ENCODE measurements around the gene ATP5F1E.

GRCh38 chr20:59024111-59024530 is 8.0 kb downstream of the ATP5F1E start:
- TF ChIP-seq TAF1 (conservative IDR thresholded peaks at IDR 0.05) (no peak), GABPA (IDR thresholded peaks at IDR 0.05 in 1 of 2, conservative IDR thresholded peaks at IDR 0.05 in 1 of 2) (no peak), RAD21 (IDR thresholded peaks at IDR 0.05) (no peak), EGR1 (IDR thresholded peaks at IDR 0.05; ENCODE audit: low read depth in 2 of 2) (no peak), SP1 (IDR thresholded peaks at IDR 0.05) (no peak), JUND (IDR thresholded peaks at IDR 0.05) (no peak), YY1 (IDR thresholded peaks at IDR 0.05) (no peak), RXRA (IDR thresholded peaks at IDR 0.05) (no peak)
- TF ChIP-seq, protein P1, sequence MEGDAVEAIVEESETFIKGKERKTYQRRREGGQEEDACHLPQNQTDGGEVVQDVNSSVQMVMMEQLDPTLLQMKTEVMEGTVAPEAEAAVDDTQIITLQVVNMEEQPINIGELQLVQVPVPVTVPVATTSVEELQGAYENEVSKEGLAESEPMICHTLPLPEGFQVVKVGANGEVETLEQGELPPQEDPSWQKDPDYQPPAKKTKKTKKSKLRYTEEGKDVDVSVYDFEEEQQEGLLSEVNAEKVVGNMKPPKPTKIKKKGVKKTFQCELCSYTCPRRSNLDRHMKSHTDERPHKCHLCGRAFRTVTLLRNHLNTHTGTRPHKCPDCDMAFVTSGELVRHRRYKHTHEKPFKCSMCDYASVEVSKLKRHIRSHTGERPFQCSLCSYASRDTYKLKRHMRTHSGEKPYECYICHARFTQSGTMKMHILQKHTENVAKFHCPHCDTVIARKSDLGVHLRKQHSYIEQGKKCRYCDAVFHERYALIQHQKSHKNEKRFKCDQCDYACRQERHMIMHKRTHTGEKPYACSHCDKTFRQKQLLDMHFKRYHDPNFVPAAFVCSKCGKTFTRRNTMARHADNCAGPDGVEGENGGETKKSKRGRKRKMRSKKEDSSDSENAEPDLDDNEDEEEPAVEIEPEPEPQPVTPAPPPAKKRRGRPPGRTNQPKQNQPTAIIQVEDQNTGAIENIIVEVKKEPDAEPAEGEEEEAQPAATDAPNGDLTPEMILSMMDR (IDR thresholded peaks at IDR 0.05; ENCODE audit: low read depth, low read length, missing input control): no peak
- TF ChIP-seq, protein P2, sequence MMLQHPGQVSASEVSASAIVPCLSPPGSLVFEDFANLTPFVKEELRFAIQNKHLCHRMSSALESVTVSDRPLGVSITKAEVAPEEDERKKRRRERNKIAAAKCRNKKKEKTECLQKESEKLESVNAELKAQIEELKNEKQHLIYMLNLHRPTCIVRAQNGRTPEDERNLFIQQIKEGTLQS (IDR thresholded peaks at IDR 0.05): no peak
- TF ChIP-seq, protein P3, sequence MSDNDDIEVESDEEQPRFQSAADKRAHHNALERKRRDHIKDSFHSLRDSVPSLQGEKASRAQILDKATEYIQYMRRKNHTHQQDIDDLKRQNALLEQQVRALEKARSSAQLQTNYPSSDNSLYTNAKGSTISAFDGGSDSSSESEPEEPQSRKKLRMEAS (IDR thresholded peaks at IDR 0.05): no peak
- TF ChIP-seq, protein P4, sequence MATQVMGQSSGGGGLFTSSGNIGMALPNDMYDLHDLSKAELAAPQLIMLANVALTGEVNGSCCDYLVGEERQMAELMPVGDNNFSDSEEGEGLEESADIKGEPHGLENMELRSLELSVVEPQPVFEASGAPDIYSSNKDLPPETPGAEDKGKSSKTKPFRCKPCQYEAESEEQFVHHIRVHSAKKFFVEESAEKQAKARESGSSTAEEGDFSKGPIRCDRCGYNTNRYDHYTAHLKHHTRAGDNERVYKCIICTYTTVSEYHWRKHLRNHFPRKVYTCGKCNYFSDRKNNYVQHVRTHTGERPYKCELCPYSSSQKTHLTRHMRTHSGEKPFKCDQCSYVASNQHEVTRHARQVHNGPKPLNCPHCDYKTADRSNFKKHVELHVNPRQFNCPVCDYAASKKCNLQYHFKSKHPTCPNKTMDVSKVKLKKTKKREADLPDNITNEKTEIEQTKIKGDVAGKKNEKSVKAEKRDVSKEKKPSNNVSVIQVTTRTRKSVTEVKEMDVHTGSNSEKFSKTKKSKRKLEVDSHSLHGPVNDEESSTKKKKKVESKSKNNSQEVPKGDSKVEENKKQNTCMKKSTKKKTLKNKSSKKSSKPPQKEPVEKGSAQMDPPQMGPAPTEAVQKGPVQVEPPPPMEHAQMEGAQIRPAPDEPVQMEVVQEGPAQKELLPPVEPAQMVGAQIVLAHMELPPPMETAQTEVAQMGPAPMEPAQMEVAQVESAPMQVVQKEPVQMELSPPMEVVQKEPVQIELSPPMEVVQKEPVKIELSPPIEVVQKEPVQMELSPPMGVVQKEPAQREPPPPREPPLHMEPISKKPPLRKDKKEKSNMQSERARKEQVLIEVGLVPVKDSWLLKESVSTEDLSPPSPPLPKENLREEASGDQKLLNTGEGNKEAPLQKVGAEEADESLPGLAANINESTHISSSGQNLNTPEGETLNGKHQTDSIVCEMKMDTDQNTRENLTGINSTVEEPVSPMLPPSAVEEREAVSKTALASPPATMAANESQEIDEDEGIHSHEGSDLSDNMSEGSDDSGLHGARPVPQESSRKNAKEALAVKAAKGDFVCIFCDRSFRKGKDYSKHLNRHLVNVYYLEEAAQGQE (IDR thresholded peaks at IDR 0.05): no peak
- TF ChIP-seq, protein P5, sequence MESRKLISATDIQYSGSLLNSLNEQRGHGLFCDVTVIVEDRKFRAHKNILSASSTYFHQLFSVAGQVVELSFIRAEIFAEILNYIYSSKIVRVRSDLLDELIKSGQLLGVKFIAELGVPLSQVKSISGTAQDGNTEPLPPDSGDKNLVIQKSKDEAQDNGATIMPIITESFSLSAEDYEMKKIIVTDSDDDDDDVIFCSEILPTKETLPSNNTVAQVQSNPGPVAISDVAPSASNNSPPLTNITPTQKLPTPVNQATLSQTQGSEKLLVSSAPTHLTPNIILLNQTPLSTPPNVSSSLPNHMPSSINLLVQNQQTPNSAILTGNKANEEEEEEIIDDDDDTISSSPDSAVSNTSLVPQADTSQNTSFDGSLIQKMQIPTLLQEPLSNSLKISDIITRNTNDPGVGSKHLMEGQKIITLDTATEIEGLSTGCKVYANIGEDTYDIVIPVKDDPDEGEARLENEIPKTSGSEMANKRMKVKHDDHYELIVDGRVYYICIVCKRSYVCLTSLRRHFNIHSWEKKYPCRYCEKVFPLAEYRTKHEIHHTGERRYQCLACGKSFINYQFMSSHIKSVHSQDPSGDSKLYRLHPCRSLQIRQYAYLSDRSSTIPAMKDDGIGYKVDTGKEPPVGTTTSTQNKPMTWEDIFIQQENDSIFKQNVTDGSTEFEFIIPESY (IDR thresholded peaks at IDR 0.05): no peak

Measured in liver (tissue), 3 donors.